Peyer's patch (tissue), 4 donors: ENCODE measurements around the gene FITM2. TPM values are rescaled to one million over a fixed set of nuclear protein-coding genes. Genes with fewer than 3 reads are reported as not detected.

Source experiments
- DNase-seq, 3 donors: peaks; one replicate each; pipeline ENCODE4 v3.0.0-alpha.2; 2017 to 2019
- H3K27ac ChIP-seq, 4 donors: fragments of 200-600 bp; sonication (generic); one replicate each; pipeline ENCODE4 v1.5.1; 2016 to 2019
- H3K27me3 ChIP-seq, 2 donors: fragments of 200-600 bp; sonication (generic); one replicate each; pipeline ENCODE4 v1.5.1; 2019
- H3K36me3 ChIP-seq, 3 donors: fragments of 200-600 bp; sonication (generic); one replicate each; pipeline ENCODE4 v1.5.1; 2016 to 2019
- H3K4me1 ChIP-seq, 4 donors: fragments of 200-600 bp; sonication (generic); one replicate each; pipeline ENCODE4 v1.5.1; 2016 to 2019
- H3K4me3 ChIP-seq, 4 donors: fragments of 200-600 bp; sonication (generic); 1 replicate in 3 of 4; 2 replicates in 1 of 4; pipeline ENCODE4 v1.5.1; 2016 to 2019; ENCODE audit warnings: mild to moderate bottlenecking in 1 of 4
- H3K9me3 ChIP-seq, 4 donors: fragments of 200-600 bp; sonication (generic); one replicate each; pipeline ENCODE4 v1.5.1; 2016 to 2019; ENCODE audit warnings: mild to moderate bottlenecking in 1 of 4
- POLR2A ChIP-seq, 2 donors: fragments of 450-650 bp; IDR thresholded peaks; one replicate each; pipeline ENCODE4 v1.5.1; 2017; ENCODE audit warnings: antibody characterized with exemption in 2 of 2, mild to moderate bottlenecking in 2 of 2, moderate library complexity in 2 of 2
- total RNA-seq, 4 donors: library from RNA; depleted of rRNA; stranded (reverse); fragments of >200 nt; gene quantifications; one replicate each; pipeline ENCODE4 v1.1.0, GENCODE V29; 2016
- TF ChIP-seq, protein P1 (sequence below), 6 experiments: fragments of 450-650 bp in 4 of 6; fragments of 200-600 bp in 2 of 6; sonication (generic) in 1 of 6; IDR thresholded peaks; one replicate each; pipeline ENCODE4 v1.5.1; 2017 to 2019; ENCODE audit warnings: antibody characterized with exemption in 6 of 6, mild to moderate bottlenecking in 3 of 6, moderate library complexity in 1 of 6

FITM2 gene
- total RNA-seq, 4 donors from 2014 or later = 8.7 to 11.7 (median 10.8) TPM

DNA sequence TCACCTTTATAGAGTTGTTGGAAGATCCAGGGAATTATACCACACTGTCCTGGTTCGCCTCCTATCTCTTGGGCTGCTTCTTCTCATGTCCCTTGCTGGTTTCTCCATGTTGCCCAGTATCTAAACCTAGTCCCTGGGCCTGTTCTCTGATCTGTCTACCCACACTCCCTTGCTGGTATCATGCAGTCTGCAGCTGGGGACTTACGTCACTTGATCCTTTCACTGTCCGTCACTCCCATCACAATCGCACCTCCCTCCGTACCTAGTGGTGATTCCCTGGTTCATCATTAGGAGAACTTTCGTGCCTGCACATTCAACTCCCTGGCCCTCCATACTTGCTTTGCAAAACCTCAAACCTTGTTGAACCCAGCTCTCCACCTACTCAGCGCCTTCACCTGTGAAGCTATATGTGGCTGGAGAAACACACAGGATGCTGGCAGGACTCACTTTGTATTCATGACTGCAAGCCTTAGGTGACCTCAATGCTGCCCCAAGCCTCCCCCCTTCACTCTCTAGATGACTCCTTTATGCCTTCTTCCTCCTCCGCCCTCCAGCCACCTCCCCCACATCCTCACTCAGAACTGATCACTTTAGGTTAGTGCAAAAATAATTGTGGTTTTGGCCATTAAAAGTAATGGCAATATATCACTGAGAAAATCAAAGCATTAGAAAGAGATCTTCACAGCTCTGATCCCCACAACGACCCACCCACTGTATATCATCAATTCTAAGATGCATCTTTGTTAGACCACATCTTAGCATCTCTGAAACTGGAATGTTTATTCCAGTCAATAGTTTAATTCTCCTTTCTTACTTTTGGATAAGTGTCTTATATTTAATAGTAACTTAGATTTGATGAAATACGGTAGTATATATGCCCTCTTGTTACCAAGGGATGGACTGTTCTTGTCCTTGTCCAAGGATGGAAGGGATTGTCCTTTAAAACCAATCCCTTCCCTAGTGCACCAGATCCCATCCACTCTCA lies 37.5 kb downstream of the FITM2 start:
- Histone ChIP-seq H3K27ac (no peak overlapping the region), H3K9me3 (no peaks in the 10 kb centered on the region), H3K4me3 (no peak overlapping the region), H3K36me3 (no peaks in the 10 kb centered on the region), H3K4me1 (no peaks in the 10 kb centered on the region), H3K27me3 (no peaks in the 10 kb centered on the region)
- TF ChIP-seq, protein P1, sequence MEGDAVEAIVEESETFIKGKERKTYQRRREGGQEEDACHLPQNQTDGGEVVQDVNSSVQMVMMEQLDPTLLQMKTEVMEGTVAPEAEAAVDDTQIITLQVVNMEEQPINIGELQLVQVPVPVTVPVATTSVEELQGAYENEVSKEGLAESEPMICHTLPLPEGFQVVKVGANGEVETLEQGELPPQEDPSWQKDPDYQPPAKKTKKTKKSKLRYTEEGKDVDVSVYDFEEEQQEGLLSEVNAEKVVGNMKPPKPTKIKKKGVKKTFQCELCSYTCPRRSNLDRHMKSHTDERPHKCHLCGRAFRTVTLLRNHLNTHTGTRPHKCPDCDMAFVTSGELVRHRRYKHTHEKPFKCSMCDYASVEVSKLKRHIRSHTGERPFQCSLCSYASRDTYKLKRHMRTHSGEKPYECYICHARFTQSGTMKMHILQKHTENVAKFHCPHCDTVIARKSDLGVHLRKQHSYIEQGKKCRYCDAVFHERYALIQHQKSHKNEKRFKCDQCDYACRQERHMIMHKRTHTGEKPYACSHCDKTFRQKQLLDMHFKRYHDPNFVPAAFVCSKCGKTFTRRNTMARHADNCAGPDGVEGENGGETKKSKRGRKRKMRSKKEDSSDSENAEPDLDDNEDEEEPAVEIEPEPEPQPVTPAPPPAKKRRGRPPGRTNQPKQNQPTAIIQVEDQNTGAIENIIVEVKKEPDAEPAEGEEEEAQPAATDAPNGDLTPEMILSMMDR (IDR thresholded peaks at IDR 0.05) = no peak
- no peak for TF ChIP-seq POLR2A (IDR thresholded peaks at IDR 0.05)
- DNase-seq = no peak

DNA sequence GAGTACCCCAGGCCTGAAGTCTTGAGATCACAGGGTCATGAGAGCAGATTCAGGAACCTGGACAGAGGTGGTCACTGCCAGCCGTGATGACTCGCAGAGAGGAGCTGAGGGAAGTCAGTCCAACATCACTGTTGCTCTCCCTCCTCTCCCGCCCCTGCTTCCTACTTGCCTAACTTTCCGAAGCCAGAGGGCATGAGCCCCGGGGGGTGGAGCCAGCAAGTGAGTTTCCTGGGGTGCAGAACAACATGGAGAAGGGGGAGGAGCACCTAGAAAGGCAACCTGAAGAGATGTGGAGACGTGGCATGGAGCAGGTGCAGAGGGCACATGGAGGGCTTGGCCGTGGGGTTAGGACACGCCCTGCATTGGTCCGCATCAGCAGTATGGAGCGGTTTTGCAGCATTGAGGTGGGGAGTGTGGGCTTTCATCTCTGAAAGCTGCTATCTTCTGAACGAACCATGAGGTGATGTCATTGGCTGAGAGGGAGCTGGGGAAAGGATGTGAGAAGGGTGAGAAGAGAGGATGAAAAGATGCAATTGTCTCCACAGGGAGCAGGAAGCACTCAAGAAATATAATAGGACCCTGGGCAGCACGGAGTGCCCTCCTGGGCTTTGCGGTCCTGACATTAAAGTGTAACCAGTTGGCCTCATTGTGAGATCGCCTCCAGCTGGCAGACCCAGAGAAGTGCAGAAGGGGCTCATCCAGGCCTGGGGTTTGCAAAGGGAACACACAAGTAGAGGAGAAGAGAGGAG lies 38.9 kb downstream of the FITM2 start:
- Histone ChIP-seq H3K4me1 (no peaks in the 10 kb centered on the region), H3K27me3 (no peaks in the 10 kb centered on the region), H3K27ac (no peak overlapping the region), H3K4me3 (no peak overlapping the region), H3K9me3 (no peaks in the 10 kb centered on the region), H3K36me3 (no peaks in the 10 kb centered on the region)
- no peak for TF ChIP-seq POLR2A (IDR thresholded peaks at IDR 0.05)
- TF ChIP-seq, protein P1 (IDR thresholded peaks at IDR 0.05) = peak in 1 of 6 experiments; percentile 3
- DNase-seq = no peak

GRCh38 chr20:44268802-44269201 lies 42.2 kb downstream of the FITM2 start:
- Histone ChIP-seq H3K27me3 (no peaks in the 10 kb centered on the region), H3K9me3 (no peaks in the 10 kb centered on the region), H3K4me1 (no peaks in the 10 kb centered on the region), H3K27ac (no peak overlapping the region), H3K36me3 (no peaks in the 10 kb centered on the region), H3K4me3 (no peak overlapping the region)
- TF ChIP-seq POLR2A (IDR thresholded peaks at IDR 0.05) = no peak
- TF ChIP-seq, protein P1 (IDR thresholded peaks at IDR 0.05) = no peak
- no peak for DNase-seq

DNA sequence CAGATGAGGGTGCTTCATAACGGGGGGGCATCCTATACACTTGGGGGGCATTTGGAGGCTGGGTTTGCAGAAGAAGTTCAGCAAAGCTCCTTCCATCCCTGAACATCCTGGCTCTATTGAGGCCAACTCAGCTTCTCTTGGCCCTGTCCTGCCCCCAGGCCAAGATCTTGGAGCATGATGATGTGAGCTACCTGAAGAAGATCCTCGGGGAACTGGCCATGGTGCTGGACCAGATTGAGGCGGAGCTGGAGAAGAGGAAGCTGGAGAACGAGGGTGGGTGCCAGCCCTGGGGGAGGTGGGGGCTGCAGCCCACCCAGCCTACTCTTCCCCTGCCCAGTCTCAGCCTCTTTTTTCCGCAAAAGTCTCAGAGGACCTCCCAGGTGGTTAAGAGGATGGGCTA lies 46.7 kb downstream of the FITM2 start:
- TF ChIP-seq, protein P1 (IDR thresholded peaks at IDR 0.05) = no peak
- no peak for TF ChIP-seq POLR2A (IDR thresholded peaks at IDR 0.05)
- no peaks in the 10 kb centered on the region for H3K9me3 ChIP-seq
- no peak for DNase-seq

DNA sequence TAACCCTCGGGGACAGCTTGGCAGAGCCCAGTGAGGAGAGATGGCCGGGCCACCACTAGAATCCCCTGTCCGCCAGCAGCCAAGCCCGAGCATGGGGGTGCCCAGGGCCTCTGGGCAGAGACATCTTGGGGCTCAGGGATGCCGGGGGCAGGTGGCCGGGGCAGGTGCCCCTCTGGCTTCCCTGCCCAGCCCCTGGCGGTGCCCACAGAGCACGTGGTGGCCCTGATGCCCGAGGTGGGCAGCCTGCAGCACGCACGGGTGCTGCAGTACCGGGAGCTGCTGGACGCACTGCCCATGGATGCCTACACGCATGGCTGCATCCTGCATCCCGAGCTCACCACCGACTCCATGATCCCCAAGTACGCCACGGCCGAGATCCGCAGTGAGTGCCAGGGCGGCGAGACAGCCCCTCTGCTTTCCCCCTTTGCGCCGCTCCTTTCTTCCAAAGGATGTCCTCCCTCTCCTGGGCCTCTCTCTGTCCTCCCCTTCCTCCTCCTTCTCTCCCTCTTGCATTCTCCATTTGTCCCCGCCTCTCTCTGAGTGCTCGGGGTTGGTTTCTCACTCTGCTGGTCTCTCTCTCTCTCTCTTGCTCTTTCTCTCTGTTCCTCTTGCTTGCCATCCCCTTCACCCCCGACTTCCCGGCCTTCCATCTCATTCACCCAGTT lies 52.6 kb downstream of the FITM2 start:
- Histone ChIP-seq H3K9me3 (no peaks in the 10 kb centered on the region), H3K27ac (no peak overlapping the region), H3K36me3 (no peaks in the 10 kb centered on the region), H3K4me3 (no peak overlapping the region), H3K27me3 (no peaks in the 10 kb centered on the region), H3K4me1 (no peaks in the 10 kb centered on the region)
- no peak for TF ChIP-seq POLR2A (IDR thresholded peaks at IDR 0.05)
- TF ChIP-seq, protein P1 (IDR thresholded peaks at IDR 0.05) = no peak
- no peak for DNase-seq

More for the DNA sequence above, 46.7 kb downstream of the FITM2 start:
- Histone ChIP-seq H3K4me1 (no peaks in the 10 kb centered on the region), H3K27me3 (no peaks in the 10 kb centered on the region), H3K36me3 (no peaks in the 10 kb centered on the region), H3K27ac (no peak overlapping the region), H3K4me3 (no peak overlapping the region)
